GM19025 (cell line): ENCODE results near the gene HIC2.
"Not testable (repeated sequence)": the region's sequence is repeated elsewhere in the genome, so short reads cannot be mapped to it uniquely, and the experiment has no call there.

Experiments used
- ATAC-seq: cut with Tn5 transposase; IDR thresholded peaks from one replicate; pipeline ENCODE4 v1.9.1; 2021; ENCODE audit warnings: mild to moderate bottlenecking, low read depth, moderate library complexity; ENCODE audit not compliant: unreplicated experiment

Gene HIC2

DNA sequence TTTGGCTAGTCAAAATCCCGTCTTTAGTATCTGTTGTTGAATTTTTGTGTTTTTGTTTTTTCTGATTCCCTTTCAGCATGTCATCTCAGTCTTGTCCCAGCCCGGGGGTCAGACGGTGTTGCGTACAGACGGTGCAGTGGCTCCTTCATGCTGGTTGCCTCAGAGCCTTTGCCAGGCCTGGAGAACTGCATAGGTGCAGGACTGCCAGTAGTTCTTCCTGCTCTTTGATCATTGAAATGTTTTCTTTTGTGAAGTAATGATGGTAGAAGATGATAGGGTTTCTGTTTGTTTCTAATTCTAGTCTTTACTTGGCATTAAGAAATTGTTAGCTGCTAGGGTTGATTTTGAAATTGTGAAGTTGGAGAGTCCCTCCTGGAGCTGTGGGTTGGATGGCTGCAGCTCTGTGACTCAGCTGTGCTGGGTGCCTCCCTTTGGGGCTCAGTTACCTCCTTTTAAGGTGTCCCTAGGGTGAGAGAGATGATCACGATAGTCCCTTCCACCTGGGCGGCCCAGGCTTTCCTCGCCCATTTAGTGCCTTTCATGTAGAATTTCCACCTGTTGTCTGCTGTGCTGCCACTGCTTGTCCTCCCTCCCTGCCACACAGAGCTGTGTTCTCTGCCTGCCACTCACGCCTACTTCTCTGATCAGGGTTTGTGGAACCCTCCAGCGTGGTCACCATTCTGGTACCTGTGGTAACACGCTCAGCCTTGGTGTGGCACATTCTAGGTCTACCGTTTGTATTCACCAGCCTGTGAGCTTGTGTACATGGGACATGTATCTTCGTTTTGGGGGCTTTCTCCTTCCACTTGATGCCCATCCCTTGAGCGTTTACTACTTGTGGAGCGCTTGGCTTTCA lies 17.4 kb downstream of the HIC2 start:
- not testable (repeated sequence) for ATAC-seq

DNA sequence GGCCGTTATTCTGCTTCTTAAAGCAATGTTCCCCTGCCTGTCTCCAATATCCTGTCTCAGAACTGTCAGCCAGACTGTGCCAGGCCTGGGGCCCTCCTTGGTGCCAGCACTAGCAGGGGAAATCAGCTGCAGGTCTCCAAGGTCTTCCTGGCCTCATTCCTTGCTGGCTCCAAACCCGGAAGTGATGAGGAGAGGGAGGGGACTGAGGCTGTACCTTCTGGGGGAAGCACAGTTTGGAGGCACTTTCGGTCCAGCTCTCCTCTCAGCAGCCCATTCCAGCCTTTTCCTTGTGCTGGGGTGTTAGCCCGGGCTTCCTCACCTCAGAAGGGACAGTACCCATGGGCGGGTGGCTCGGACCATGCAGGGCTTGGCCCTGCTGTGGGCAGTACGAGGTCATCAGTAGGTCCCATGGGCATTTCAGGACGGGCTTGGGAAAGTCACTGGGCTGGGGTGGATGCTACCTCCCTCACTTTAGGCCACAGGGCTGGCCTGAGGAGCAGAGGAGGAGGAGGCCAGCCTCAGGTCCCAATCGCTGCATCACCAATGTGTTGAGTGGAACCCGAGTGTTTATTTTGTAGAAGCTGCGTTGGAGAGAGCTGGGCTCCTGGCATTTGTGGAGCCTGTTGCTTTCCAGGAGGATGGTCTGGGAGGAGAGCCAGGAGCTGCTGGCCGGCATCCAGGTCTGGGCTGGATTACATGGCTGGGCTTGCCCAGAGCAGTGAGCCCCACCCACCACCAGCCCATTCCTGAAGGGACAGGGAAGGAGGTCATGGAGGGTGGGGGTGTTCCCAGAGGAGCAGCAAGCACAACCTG lies 19.0 kb downstream of the HIC2 start:
- not testable (repeated sequence) for ATAC-seq

- not testable (repeated sequence) for ATAC-seq
Observed at GRCh38 chr22:21438013-21438412, 20.8 kb downstream of the HIC2 start.

GRCh38 chr22:21440018-21440636 lies 23.0 kb downstream of the HIC2 start:
- not testable (repeated sequence) for ATAC-seq

GRCh38 chr22:21440676-21441075 lies 23.5 kb downstream of the HIC2 start:
- not testable (repeated sequence) for ATAC-seq

DNA sequence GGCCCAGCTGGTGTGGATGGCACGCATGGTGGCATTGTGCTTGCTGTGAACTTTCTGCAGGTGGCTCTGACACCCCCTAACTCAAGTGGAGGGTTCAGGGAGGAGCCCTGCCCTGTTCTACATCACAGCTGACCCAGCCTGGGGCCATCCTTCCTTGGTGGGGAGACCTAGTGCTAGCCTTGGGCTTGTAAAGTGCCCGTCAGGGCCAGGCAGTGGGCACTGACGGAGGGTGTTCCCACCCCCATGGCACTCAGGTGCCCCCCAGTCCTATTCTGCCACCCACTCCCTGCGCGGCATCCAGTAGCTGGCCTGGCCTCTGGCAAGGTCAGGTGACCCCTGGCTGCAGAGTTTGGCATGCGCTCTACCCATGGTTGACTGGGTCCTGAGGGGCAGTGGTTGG lies 24.0 kb downstream of the HIC2 start:
- ATAC-seq: not testable (repeated sequence)

DNA sequence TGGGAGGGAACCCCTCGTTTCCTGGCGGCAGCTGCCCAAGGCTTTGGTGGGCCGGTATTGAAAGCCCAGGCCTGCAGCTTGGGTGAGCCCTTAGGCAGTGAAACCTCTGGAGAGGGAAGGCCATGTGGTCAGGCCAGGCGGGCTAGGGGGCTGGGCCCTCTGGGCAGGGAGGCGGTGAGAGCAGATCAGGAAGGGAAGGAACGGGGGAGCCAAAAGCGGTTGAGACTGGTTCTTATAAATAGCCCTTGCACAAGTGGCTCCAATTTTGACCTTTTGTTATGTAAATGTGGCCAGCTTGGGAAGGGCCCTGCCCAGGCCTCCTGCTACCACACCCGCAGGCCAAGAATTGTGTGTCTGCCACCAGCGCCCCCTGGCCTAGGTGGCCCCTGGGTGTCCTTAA lies 25.0 kb downstream of the HIC2 start:
- ATAC-seq: not testable (repeated sequence)

DNA sequence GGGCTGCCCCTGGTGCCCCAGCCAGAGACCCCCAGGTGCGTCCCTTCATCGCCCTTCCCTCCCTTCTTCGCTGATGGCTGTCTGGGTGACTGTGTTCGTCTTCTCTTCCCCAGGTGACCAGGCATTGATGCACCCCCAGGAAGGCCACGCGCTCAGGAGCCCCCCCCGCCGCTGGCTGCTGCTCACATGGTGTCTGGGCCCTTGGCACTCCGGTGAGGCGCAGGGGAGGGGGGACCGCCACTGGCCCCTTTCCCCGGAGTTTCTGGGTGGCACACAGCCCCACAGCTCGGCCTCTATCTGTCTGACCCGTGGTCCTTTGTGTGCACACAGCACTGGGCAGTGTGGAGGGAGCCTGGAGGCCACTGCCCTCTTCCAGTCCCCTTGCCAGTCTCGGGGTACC lies 25.5 kb downstream of the HIC2 start:
- not testable (repeated sequence) for ATAC-seq

GRCh38 chr22:21443057-21443734 lies 26.0 kb downstream of the HIC2 start:
- ATAC-seq: no peak

DNA sequence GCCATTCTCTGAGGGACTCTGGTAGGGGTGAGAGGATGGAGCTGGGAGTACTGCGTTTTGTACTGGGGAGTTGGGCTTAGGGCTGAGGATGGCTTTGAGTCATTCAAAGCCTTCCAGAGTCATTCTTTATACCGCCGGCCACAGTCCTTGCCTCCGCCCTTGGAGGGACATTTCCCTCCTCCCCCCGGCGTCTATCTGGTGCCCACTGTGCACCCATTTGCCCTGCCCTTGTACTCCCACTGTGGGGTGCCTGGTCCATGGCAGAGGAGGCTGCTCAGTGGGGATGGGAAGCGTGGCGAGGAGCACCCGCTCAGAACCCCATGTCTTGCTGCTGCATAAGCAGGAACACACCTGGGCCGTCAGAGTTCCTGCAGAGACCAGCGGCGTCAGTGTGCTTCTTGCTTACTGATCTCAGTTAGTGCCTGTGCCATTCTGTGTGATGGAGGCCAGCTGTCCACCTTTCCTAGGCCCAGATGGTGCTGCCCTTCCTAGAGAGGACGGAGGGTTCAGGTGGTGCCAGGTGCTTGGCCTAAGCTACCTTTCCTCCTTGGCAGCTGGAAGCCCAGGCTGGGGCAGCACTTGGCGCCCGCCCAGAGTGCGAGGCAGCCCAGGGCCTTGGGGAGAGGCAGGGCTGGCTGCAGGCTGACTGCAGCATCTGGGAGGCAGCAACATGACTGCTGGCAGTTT lies 26.7 kb downstream of the HIC2 start:
- ATAC-seq: no peak

GRCh38 chr22:21444701-21445436 lies 27.7 kb downstream of the HIC2 start:
- ATAC-seq: no peak

DNA sequence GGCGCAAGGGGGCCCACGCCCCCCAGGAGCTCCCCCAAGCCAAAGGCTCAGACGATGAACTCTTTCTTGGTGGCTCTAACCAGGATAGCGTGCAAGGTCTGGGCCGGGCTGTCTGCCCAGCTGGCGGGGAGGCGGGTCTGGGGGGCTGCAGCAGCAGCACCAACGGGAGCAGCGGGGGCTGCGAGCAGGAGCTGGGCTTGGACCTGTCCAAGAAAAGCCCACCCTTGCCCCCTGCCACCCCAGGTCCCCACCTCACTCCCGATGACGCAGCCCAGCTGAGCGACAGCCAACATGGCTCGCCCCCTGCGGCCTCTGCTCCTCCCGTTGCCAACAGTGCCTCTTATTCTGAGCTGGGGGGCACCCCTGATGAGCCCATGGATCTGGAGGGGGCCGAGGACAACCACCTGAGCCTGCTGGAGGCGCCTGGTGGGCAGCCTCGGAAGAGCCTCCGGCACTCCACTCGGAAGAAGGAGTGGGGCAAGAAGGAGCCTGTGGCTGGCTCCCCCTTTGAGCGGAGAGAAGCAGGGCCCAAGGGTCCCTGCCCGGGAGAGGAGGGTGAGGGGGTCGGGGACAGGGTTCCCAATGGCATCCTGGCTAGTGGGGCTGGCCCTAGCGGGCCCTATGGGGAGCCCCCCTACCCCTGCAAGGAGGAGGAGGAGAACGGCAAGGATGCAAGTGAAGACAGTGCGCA lies 28.4 kb downstream of the HIC2 start:
- ATAC-seq: no peak

DNA sequence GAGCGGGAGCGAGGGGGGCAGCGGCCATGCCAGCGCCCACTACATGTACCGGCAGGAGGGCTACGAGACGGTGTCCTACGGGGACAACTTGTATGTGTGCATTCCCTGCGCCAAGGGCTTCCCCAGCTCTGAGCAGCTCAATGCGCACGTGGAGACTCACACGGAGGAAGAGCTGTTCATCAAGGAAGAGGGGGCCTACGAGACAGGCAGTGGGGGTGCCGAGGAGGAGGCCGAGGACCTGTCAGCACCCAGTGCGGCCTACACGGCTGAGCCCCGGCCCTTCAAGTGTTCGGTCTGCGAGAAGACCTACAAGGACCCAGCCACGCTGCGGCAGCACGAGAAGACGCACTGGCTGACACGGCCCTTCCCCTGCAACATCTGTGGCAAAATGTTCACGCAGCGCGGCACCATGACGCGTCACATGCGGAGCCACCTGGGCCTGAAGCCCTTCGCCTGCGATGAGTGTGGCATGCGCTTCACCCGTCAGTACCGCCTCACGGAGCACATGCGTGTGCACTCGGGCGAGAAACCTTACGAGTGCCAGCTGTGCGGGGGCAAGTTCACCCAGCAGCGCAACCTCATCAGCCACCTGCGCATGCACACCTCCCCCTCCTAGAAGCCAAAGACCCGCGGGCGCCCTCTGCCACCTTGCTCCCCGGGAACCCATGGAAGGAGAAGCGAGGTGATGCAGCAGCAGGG lies 29.1 kb downstream of the HIC2 start:
- no peak for ATAC-seq

- ATAC-seq: no peak
Observed at GRCh38 chr22:21446827-21447690, 29.9 kb downstream of the HIC2 start.

- no peak for ATAC-seq
Observed at GRCh38 chr22:21447694-21448402, 30.7 kb downstream of the HIC2 start.

DNA sequence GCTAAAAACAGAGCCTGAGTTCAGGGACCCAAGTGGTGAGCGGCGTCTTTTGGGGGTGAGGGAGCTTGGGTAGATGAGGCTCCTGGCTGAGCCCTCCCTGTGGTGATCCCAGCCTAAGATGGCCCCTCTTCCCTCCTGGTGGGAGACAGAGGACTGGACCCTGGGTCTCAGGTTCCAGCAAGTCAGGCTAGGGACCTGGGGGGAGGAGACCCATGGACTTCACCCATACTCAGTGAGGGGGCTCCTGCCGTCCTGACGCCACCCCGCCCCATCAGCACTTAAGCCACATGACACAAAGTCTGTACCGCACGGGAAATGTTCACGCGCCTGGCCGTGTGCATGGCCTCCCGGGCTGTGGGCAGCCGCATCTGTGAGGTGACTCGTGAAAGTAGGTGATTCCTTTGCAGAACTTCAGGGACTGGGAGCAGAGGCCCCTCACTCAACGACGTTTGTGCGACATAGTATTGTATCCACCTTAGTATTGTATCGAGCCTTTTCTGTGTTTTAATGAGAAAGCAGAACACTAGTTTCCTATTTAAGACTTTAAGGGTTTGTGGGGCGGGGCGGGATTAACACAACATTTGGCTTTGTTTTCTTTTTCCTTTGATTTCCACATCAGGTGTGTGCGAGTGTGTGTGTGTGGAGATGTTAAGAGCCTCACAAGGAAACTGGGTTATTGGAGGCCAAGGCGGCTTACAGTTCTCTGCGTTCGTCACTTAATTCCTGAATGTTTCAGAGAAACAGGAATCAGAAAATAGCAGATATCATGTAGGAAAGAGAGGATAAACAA lies 31.7 kb downstream of the HIC2 start:
- ATAC-seq: no peak
